A549 (cell line): ENCODE results near the gene FRYL. TPM values are rescaled to one million over a fixed set of nuclear protein-coding genes. Genes with fewer than 3 reads are reported as not detected.

Experiments
- ATAC-seq, 2 experiments: fragments of 200-7000 bp in 1 of 2; fragments of >200 bp in 1 of 2; cut with Nextera tagmentation in 1 of 2; cut with Tn5 transposase in 1 of 2; 3 replicates each; pipeline versions ENCODE4 v1.8.0 to v1.9.1; 2018 to 2020; ENCODE audit warnings: mild to moderate bottlenecking in 1 of 2, moderate library complexity in 1 of 2
- CTCF ChIA-PET: fragments of 300-600 bp; sonication (Branson Sonifier 250); formaldehyde crosslinking; extraction: SDS; loops from one replicate; lab custom pipeline; 2021; ENCODE audit warnings: antibody characterized with exemption, inconsistent platforms; lab: Yijun Ruan, JAX
- POLR2A ChIA-PET: fragments of 350-600 bp; formaldehyde crosslinking; extraction: SDS; loops from one replicate; lab custom pipeline; 2021; ENCODE audit warnings: antibody characterized with exemption, inconsistent platforms; lab: Yijun Ruan, JAX
- DNase-seq, 2 experiments: peaks; one replicate each; pipeline versions ENCODE4 v3.0.0 to v3.0.0-alpha.2; 2011 to 2016; ENCODE audit warnings: low read depth in 1 of 2, low spot score in 1 of 2
- FAIRE-seq: peaks from 2 replicates; lab custom pipeline; 2011; peaks lifted over from hg19 to GRCh38; lab: Jason Lieb, UNC
- H3K27ac ChIP-seq, 2 experiments: fragments of >200 bp; sonication (Bioruptor Twin); formaldehyde crosslinking; 3 replicates each; pipeline ENCODE4 v1.5.1; 2016 to 2017
- H3K4me1 ChIP-seq: fragments of >200 bp; sonication (Bioruptor Twin); formaldehyde crosslinking; 3 replicates; pipeline ENCODE4 v1.6.1; 2016
- H3K4me2 ChIP-seq: fragments of >200 bp; sonication (Bioruptor Twin); formaldehyde crosslinking; 3 replicates; pipeline ENCODE4 v1.6.1; 2016
- H3K4me3 ChIP-seq: fragments of >200 bp; sonication (Bioruptor Twin); formaldehyde crosslinking; 3 replicates; pipeline ENCODE4 v1.5.1; 2016
- H3K9me3 ChIP-seq: fragments of >200 bp; sonication (Bioruptor Twin); formaldehyde crosslinking; 3 replicates; pipeline ENCODE4 v1.6.1; 2016
- BHLHE40 ChIP-seq: IDR thresholded peaks from 2 replicates; pipeline ENCODE4 v1.6.1; 2012; ENCODE audit warnings: low read depth, low read length, inconsistent platforms
- CEBPB ChIP-seq, 2 experiments: fragments of >200 bp in 1 of 2; sonication (Bioruptor Twin) in 1 of 2; formaldehyde crosslinking in 1 of 2; IDR thresholded peaks; 2 replicates each; pipeline ENCODE4 v1.6.1; 2012 to 2016
- EHMT2 ChIP-seq: fragments of 200-600 bp; sonication (generic); IDR thresholded peaks from 2 replicates; pipeline ENCODE4 v1.6.1; 2016; ENCODE audit warnings: antibody characterized with exemption, low read depth, mild to moderate bottlenecking, moderate library complexity
- ELK1 ChIP-seq: fragments of 150-350 bp; IDR thresholded peaks from 2 replicates; pipeline ENCODE4 v1.6.1; 2014; ENCODE audit warnings: low read depth, mild to moderate bottlenecking, low read length
- FOSB ChIP-seq: fragments of 250-450 bp; sonication (Bioruptor Pico); IDR thresholded peaks from 2 replicates; pipeline ENCODE4 v1.5.0; 2020; ENCODE audit warnings: mild to moderate bottlenecking, moderate library complexity
- FOSL2 ChIP-seq, 2 experiments: fragments of 450-650 bp in 1 of 2; fragments of >200 bp in 1 of 2; sonication (Bioruptor Twin) in 1 of 2; formaldehyde crosslinking; IDR thresholded peaks; 2 replicates each; pipeline versions ENCODE4 v1.5.0 to v1.6.1; 2016 to 2020; ENCODE audit warnings: mild to moderate bottlenecking in 1 of 2, moderate library complexity in 1 of 2
- GATA3 ChIP-seq: IDR thresholded peaks from 2 replicates; pipeline ENCODE4 v1.6.1; 2012; ENCODE audit warnings: borderline replicate concordance
- HOXB13 ChIP-seq: fragments of 250-450 bp; sonication (Bioruptor Pico); IDR thresholded peaks from 2 replicates; pipeline ENCODE4 v1.5.0; 2020; ENCODE audit warnings: low read depth, mild to moderate bottlenecking, moderate library complexity
- JUNB ChIP-seq: fragments of >200 bp; sonication (Bioruptor Twin); formaldehyde crosslinking; IDR thresholded peaks from 2 replicates; pipeline ENCODE4 v1.6.1; 2016
- KDM5A ChIP-seq: fragments of 200-600 bp; sonication (generic); IDR thresholded peaks from 2 replicates; pipeline ENCODE4 v1.6.1; 2016; ENCODE audit warnings: antibody characterized with exemption, mild to moderate bottlenecking
- MAZ ChIP-seq: fragments of 150-350 bp; IDR thresholded peaks from 2 replicates; pipeline ENCODE4 v1.6.1; 2014; ENCODE audit warnings: antibody characterized with exemption, low read depth, low read length, borderline replicate concordance
- MYC ChIP-seq: IDR thresholded peaks from 2 replicates; pipeline ENCODE4 v1.6.1; 2012; ENCODE audit warnings: mild to moderate bottlenecking, inconsistent platforms, low read length, improper control_type of control experiment, borderline replicate concordance
- NR3C1 ChIP-seq: fragments of >200 bp; sonication (Bioruptor Twin); formaldehyde crosslinking; IDR thresholded peaks from 3 replicates; pipeline ENCODE4 v1.6.1; 2017
- PBX3 ChIP-seq: IDR thresholded peaks from 2 replicates; pipeline ENCODE4 v1.6.1; 2012
- RAD21 ChIP-seq, 2 experiments: fragments of >200 bp in 1 of 2; sonication (Bioruptor Twin) in 1 of 2; formaldehyde crosslinking in 1 of 2; IDR thresholded peaks in 1 of 2; conservative IDR thresholded peaks in 1 of 2; 2 replicates in 1 of 2; 3 replicates in 1 of 2; pipeline ENCODE4 v1.6.1; 2012 to 2018; ENCODE audit warnings: inconsistent platforms in 1 of 2
- RFX5 ChIP-seq: fragments of 450-650 bp; IDR thresholded peaks from 2 replicates; pipeline ENCODE4 v1.7.1; 2014; ENCODE audit warnings: antibody characterized with exemption, mild to moderate bottlenecking, moderate library complexity
- SMC3 ChIP-seq: fragments of >200 bp; sonication (Bioruptor Twin); formaldehyde crosslinking; IDR thresholded peaks from 3 replicates; pipeline ENCODE4 v1.6.1; 2018; ENCODE audit warnings: inconsistent platforms
- TFCP2L1 ChIP-seq: fragments of 250-450 bp; sonication (Bioruptor Pico); IDR thresholded peaks from 2 replicates; pipeline ENCODE4 v1.5.0; 2021; ENCODE audit warnings: mild to moderate bottlenecking
- USF2 ChIP-seq: fragments of 450-650 bp; IDR thresholded peaks from 2 replicates; pipeline ENCODE4 v1.6.1; 2014; ENCODE audit warnings: antibody characterized with exemption
- ZC3H11A ChIP-seq: fragments of 450-650 bp; IDR thresholded peaks from 2 replicates; pipeline ENCODE4 v1.6.1; 2014; ENCODE audit warnings: antibody characterized with exemption, mild to moderate bottlenecking
- WGBS: methylation state at CpG from one replicate; pipeline ENCODE4 v1.1.6; 2017; ENCODE audit errors: missing lambda C conversion rate; 5-methylcytosine and 5-hydroxymethylcytosine counted together
- polyA plus RNA-seq, 4 experiments: library from polyadenylated mRNA; depleted of rRNA in 3 of 4; stranded (reverse); fragments of >200 nt; fragmentation: RNase III in 1 of 4; extraction: RNeasy Plus Mini Kit Qiagen cat#74134 plus additional on column Dnase treatment in 1 of 4; gene quantifications; 2 replicates in 3 of 4; 3 replicates in 1 of 4; pipeline ENCODE4 v1.2.3, GENCODE V29; 2011 to 2017

Gene FRYL
- polyA plus RNA-seq, 2 of the 4 experiments (the other 2 are of a cell fraction) = 7.1 to 21.1 TPM

GRCh38 chr4:48706736-48707135, 73.3 kb downstream of the FRYL start (continued):
- TF ChIP-seq FOSB (no peak), EHMT2 (no peak), MYC (no peak), ZC3H11A (no peak), USF2 (no peak), GATA3 (no peak)

- DNase-seq (no peak), FAIRE-seq (no peak), ATAC-seq (no peak)
- no peak overlapping the region for H3K4me3 ChIP-seq
- H3K27ac ChIP-seq = no peak overlapping the region
- H3K4me1 ChIP-seq = peaks cover 26% of the 10 kb centered on the region
- ChIA-PET POLR2A (no interaction called here), CTCF (interaction anchor here (2.3 kb wide), 1 partner anchor 8 kb away, joined by 6 read pairs; no protein-coding TSS in a partner anchor)
- no peaks in the 10 kb centered on the region for H3K9me3 ChIP-seq
- 96% methylated on average over 3 of the region's 3 CpGs for WGBS
- H3K4me2 ChIP-seq = no peak overlapping the region
- no peak for TF ChIP-seq MAZ
- no peak for TF ChIP-seq SMC3
- no peak for TF ChIP-seq PBX3
- no peak for TF ChIP-seq RAD21 (conservative IDR thresholded peaks at IDR 0.05 in 1 of 2, IDR thresholded peaks at IDR 0.05 in 1 of 2)
- TF ChIP-seq NR3C1 = no peak
- TF ChIP-seq ZC3H11A = no peak
- TF ChIP-seq ELK1 = no peak
- TF ChIP-seq CEBPB (IDR thresholded peaks at IDR 0.05) = no peak
These were observed 74.5 kb downstream of the FRYL start for GRCh38 chr4:48705609-48706008.

- ATAC-seq (no peak), DNase-seq (no peak), FAIRE-seq (no peak)
- TF ChIP-seq JUNB (no peak), FOSL2 (IDR thresholded peaks at IDR 0.05) (no peak), FOSL2 (CRISPR knock-in tag; IDR thresholded peaks at IDR 0.05) (no peak), KDM5A (no peak), BHLHE40 (no peak), TFCP2L1 (CRISPR knock-in tag) (no peak), HOXB13 (no peak), CEBPB (IDR thresholded peaks at IDR 0.05) (no peak), ELK1 (no peak), RFX5 (no peak)
- Histone ChIP-seq H3K9me3 (no peaks in the 10 kb centered on the region), H3K4me2 (no peak overlapping the region), H3K27ac (no peak overlapping the region), H3K4me3 (no peak overlapping the region), H3K4me1 (peaks cover 35% of the 10 kb centered on the region)
- ChIA-PET CTCF (no interaction called here), POLR2A (no interaction called here)
- 88% methylated on average over 4 of the region's 4 CpGs for WGBS
These were observed 75.8 kb downstream of the FRYL start for GRCh38 chr4:48704091-48704802.
